ENCODE measurements around the gene ZBTB46. TPM values are rescaled to one million over a fixed set of nuclear protein-coding genes. Genes with fewer than 3 reads are reported as not detected.

The ZBTB46 gene
- total RNA-seq, 2 experiments from 2014 or later, result 0.67 to 1.3 TPM

GRCh38 chr20:63696306-63696627 is 134.8 kb downstream of the ZBTB46 start:
- peak; percentile 20 for DNase-seq (ENCODE audit: low spot score)
- no peak overlapping the region for H3K27ac ChIP-seq (ENCODE audit: low read depth, low read length, poor library complexity, severe bottlenecking)
- no TSS peak for BruUV-seq (replicated peaks)
- no peaks in the 10 kb centered on the region for H4K20me1 ChIP-seq (ENCODE audit: insufficient read depth, low read length)
- peaks cover 9% of the 10 kb centered on the region for H3K4me1 ChIP-seq (ENCODE audit: insufficient read depth, low read length, poor library complexity, severe bottlenecking)
- POLR2A ChIA-PET, result no interaction called here
- no peak overlapping the region for H2AFZ ChIP-seq (ENCODE audit: low read length)
- no peak overlapping the region for H3K4me3 ChIP-seq (ENCODE audit: low read depth, low read length, poor library complexity, severe bottlenecking)
- H3K79me2 ChIP-seq (ENCODE audit: insufficient read depth, low read depth, low read length), result no peaks in the 10 kb centered on the region
- CTCF ChIA-PET (ENCODE audit: unreplicated experiment), result no interaction called here
- intact Hi-C loops (cut with micrococcal nuclease; ENCODE audit: unreplicated experiment), result no loop called here
- H3K36me3 ChIP-seq (ENCODE audit: insufficient read depth, low read length), result peaks cover 32% of the 10 kb centered on the region
- H3K4me2 ChIP-seq (ENCODE audit: low read length), result no peak overlapping the region
- TF ChIP-seq EZH2phosphoT487 (IDR thresholded peaks at IDR 0.05; ENCODE audit: borderline replicate concordance, low read depth, low read length) (no peak), CTCF (conservative IDR thresholded peaks at IDR 0.05; ENCODE audit: low read length) (no peak)
- H3K9me3 ChIP-seq (ENCODE audit: low read length), result no peaks in the 10 kb centered on the region
- H3K9me2 ChIP-seq (ENCODE audit: insufficient read depth, low read length), result no peaks in the 10 kb centered on the region

- Histone ChIP-seq H3K4me1 (ENCODE audit: insufficient read depth, low read length, poor library complexity, severe bottlenecking) (peaks cover 9% of the 10 kb centered on the region), H2AFZ (ENCODE audit: low read length) (no peak overlapping the region), H3K27ac (ENCODE audit: low read depth, low read length, poor library complexity, severe bottlenecking) (no peak overlapping the region), H3K4me3 (ENCODE audit: low read depth, low read length, poor library complexity, severe bottlenecking) (no peak overlapping the region), H3K4me2 (ENCODE audit: low read length) (no peak overlapping the region), H3K36me3 (ENCODE audit: insufficient read depth, low read length) (peaks cover 32% of the 10 kb centered on the region), H3K79me2 (ENCODE audit: insufficient read depth, low read depth, low read length) (no peaks in the 10 kb centered on the region), H3K9me2 (ENCODE audit: insufficient read depth, low read length) (no peaks in the 10 kb centered on the region), H4K20me1 (ENCODE audit: insufficient read depth, low read length) (no peaks in the 10 kb centered on the region), H3K9me3 (ENCODE audit: low read length) (no peaks in the 10 kb centered on the region)
- no peak for TF ChIP-seq CTCF (conservative IDR thresholded peaks at IDR 0.05; ENCODE audit: low read length)
- TF ChIP-seq EZH2phosphoT487 (IDR thresholded peaks at IDR 0.05; ENCODE audit: borderline replicate concordance, low read depth, low read length), result no peak
- TSS peak; percentile 63 for BruUV-seq (replicated peaks)
- ChIA-PET POLR2A (no interaction called here), CTCF (ENCODE audit: unreplicated experiment) (no interaction called here)
- intact Hi-C loops (cut with micrococcal nuclease; ENCODE audit: unreplicated experiment), result no loop called here
- DNase-seq (ENCODE audit: low spot score), result no peak
These were observed 135.4 kb downstream of the ZBTB46 start for GRCh38 chr20:63695424-63696305.

All from OCI-LY7 (cell line).